ENCODE data around the gene KCNMB4.

KCNMB4 gene

DNA sequence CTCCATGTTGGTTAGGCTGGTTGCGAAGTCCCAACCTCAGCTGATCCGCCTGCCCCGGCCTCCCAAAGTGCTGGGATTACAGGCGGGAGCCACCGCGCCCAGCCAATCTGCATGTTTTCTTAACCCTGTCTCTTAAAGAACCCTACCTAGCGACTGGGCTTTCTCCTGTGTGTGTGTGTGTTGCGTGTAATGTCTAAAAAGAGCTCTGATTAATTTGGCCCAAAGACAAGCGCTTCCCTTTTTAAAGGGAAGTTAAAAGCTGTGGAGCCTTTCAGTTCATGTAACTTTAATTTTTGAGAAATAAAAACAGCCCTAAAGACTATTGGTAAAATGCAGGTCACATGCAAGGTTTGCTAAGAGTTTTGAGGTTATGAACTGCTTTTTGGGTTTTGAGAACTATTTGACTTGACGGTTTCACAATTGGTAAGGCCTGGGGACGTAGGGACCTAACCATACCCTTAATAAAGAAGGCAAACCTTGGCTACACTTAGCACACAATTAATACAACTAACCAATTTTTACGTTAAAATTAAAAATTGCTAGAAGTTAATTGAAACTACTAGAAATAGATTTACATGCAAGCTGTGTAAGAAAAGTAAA, 103.2 kb downstream of the KCNMB4 start:
- TF ChIP-seq CREB1 (IDR thresholded peaks at IDR 0.05; ENCODE audit: low read depth) (no peak), RAD21 (IDR thresholded peaks at IDR 0.05; ENCODE audit: low read depth) (no peak), CEBPB (IDR thresholded peaks at IDR 0.05) (no peak), EP300 (IDR thresholded peaks at IDR 0.05; ENCODE audit: borderline replicate concordance) (no peak), ZBTB7A (IDR thresholded peaks at IDR 0.05; ENCODE audit: low read depth) (no peak), FOXM1 (IDR thresholded peaks at IDR 0.05; ENCODE audit: borderline replicate concordance, low read depth) (no peak), REST (IDR thresholded peaks at IDR 0.05; ENCODE audit: low read depth) (no peak), USF1 (IDR thresholded peaks at IDR 0.05) (no peak), TCF12 (IDR thresholded peaks at IDR 0.05; ENCODE audit: low read depth) (no peak), TAF1 (IDR thresholded peaks at IDR 0.05; ENCODE audit: low read depth) (no peak), TEAD4 (IDR thresholded peaks at IDR 0.05) (no peak), NFIC (IDR thresholded peaks at IDR 0.05) (no peak), YY1 (IDR thresholded peaks at IDR 0.05; ENCODE audit: low read depth) (no peak), MAX (IDR thresholded peaks at IDR 0.05) (no peak), EGR1 (IDR thresholded peaks at IDR 0.05) (no peak)

DNA sequence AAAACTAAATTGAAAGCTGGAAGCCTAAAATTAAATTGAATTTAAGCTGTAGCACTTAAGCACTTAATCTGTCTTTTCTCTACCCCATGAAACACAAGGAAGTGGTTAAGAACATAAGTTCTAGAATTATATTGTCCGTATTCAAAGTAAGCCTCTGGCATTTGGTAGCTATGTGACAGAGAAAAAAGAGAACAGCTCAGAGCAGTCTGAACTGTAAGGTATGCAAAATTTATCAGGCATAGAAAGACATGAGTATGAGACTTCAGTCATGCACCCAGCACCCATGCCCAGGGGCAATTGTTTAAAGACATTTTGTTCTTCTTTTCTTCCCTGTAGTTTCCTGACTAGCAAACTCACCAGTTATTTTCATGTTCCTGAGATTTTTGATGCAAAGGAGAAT, 116.7 kb downstream of the KCNMB4 start:
- no peak for TF ChIP-seq RAD21 (IDR thresholded peaks at IDR 0.05; ENCODE audit: low read depth)
- no peak for TF ChIP-seq CREB1 (IDR thresholded peaks at IDR 0.05; ENCODE audit: low read depth)
- no peak for TF ChIP-seq NFIC (IDR thresholded peaks at IDR 0.05)
- no peak for TF ChIP-seq YY1 (IDR thresholded peaks at IDR 0.05; ENCODE audit: low read depth)
- no peak for TF ChIP-seq TAF1 (IDR thresholded peaks at IDR 0.05; ENCODE audit: low read depth)
- TF ChIP-seq ZBTB7A (IDR thresholded peaks at IDR 0.05; ENCODE audit: low read depth): no peak
- no peak for TF ChIP-seq TCF12 (IDR thresholded peaks at IDR 0.05; ENCODE audit: low read depth)
- no peak for TF ChIP-seq TEAD4 (IDR thresholded peaks at IDR 0.05)
- TF ChIP-seq FOXM1 (IDR thresholded peaks at IDR 0.05; ENCODE audit: borderline replicate concordance, low read depth): no peak
- no peak for TF ChIP-seq CEBPB (IDR thresholded peaks at IDR 0.05)
- TF ChIP-seq EGR1 (IDR thresholded peaks at IDR 0.05): no peak
- TF ChIP-seq EP300 (IDR thresholded peaks at IDR 0.05; ENCODE audit: borderline replicate concordance): no peak
- no peak for TF ChIP-seq USF1 (IDR thresholded peaks at IDR 0.05)
- TF ChIP-seq REST (IDR thresholded peaks at IDR 0.05; ENCODE audit: low read depth): no peak
- TF ChIP-seq MAX (IDR thresholded peaks at IDR 0.05): no peak

Measured in Ishikawa (cell line).